Ureter (tissue), 1 donor: ENCODE results near the gene NYNRIN. TPM values are rescaled to one million over a fixed set of nuclear protein-coding genes. Genes with fewer than 3 reads are reported as not detected.
A peak's percentile ranks its signal among the peaks of the same experiment; 100 is the strongest.

Experiments used
- DNase-seq: peaks from one replicate; pipeline ENCODE4 v3.0.0-alpha.2; 2020; ENCODE audit warnings: low spot score
- total RNA-seq: library from RNA; stranded (reverse); gene quantifications from one replicate; pipeline ENCODE4 v1.2.4, GENCODE V29; 2023
- donor health status: DM: yes; HTN: yes; CAD: no.

The NYNRIN gene
- total RNA-seq, 1 donor from 2014 or later = 32.7 TPM

DNA sequence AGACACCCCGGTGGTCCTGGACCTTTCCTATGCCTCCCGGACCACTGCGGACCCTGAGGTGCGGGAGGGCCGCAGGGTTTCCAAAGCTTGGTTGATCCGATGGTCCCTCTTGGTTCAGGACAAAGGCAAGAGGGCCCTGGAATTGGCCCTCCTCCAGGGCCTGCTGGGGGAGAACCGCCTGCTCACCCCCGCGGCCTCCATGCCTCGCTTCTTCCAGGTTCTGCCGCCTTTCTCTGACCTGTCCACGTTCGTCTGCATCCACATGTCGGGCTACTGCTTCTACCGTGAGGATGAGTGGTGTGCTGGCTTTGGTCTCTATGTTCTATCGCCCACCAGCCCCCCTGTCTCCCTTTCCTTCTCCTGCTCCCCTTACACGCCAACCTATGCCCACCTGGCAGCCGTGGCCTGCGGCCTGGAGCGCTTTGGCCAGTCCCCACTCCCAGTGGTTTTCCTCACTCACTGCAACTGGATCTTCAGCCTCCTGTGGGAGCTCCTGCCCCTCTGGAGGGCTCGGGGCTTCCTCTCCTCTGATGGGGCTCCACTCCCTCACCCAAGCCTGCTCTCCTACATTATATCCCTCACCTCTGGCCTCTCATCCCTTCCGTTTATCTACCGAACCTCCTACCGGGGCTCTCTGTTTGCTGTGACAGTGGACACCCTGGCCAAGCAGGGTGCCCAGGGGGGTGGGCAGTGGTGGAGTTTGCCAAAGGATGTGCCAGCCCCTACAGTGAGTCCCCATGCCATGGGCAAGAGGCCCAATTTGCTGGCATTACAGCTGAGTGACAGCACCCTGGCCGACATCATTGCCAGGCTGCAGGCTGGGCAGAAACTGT, 16.8 kb downstream of the NYNRIN start:
- DNase-seq = no peak

- DNase-seq = no peak
Measured at GRCh38 chr14:24416254-24416931, 17.6 kb downstream of the NYNRIN start.

DNA sequence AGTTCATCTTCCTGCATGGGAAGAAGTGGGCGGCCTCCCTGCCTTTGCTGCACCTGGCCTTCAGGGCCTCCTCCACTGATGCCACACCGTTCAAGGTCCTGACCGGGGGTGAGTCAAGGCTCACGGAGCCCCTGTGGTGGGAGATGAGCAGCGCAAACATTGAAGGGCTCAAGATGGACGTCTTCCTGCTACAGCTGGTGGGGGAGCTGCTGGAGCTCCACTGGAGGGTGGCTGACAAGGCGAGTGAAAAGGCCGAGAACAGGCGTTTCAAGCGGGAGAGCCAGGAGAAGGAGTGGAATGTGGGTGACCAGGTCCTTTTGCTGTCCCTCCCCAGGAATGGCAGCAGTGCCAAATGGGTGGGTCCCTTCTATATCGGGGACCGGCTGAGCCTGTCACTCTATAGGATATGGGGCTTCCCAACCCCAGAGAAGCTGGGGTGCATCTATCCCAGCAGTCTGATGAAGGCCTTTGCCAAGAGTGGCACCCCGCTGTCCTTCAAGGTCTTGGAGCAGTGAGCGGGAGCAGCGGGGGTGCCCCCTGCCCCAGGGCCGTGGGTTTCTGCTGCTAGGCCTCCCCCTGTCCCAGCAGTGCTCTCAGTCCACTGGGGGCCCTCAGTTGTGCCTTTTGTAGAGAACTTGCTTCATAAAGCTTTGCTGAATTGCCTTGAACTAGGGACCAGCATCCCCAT, 18.3 kb downstream of the NYNRIN start:
- no peak for DNase-seq

DNA sequence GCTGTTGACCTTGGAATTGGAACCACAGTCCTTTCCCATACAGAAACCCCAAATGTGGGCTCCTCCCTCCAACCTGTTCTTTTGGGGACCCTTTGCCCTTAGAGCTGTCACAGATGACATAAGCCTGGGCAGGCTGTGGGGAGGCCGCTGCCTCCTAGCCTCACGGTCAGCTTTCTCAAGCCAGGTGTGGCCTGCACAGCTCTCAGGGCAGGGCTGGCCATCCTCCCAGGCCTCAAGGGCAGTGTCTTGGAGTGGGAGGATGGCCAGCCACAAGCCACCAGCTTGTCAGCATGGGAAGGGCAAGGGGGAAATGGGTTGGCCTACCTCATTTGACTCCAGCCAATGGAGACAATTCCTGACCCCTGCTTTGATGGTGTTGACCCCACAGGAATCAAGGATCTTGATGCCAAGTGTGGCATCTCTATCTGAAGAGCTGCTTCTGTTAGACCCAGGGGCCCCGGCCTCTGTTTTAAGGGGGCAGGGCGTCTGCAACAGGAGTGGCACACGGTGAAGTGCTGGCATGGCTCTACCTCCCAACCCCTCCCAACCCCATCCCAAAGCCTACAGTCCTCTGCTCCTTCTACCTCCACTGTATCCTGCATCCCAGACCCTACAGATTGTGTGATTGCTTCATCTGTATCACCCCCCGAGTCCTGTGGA, 19.2 kb downstream of the NYNRIN start:
- no peak for DNase-seq

DNA sequence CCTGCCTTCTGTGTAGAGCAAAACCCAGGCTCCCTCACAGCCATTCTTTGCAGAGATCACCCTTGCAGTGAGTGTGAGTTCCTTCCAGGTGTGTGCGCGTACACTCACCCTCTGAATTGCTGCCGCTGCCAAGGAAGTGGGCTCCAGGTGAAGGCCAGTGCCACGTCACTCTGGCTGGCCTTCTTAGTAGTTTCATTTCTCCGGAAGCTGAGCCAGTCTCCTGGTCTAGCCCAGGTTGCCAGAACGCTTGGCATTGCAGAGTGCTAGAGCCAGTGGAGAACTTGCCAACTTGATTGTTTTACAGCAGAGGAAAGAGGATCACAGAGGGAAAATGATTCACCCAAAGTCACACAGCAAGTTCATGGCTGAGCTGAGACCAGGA, 19.7 kb downstream of the NYNRIN start:
- no peak for DNase-seq

GRCh38 chr14:24422261-24422660, 23.5 kb downstream of the NYNRIN start:
- DNase-seq = no peak

DNA sequence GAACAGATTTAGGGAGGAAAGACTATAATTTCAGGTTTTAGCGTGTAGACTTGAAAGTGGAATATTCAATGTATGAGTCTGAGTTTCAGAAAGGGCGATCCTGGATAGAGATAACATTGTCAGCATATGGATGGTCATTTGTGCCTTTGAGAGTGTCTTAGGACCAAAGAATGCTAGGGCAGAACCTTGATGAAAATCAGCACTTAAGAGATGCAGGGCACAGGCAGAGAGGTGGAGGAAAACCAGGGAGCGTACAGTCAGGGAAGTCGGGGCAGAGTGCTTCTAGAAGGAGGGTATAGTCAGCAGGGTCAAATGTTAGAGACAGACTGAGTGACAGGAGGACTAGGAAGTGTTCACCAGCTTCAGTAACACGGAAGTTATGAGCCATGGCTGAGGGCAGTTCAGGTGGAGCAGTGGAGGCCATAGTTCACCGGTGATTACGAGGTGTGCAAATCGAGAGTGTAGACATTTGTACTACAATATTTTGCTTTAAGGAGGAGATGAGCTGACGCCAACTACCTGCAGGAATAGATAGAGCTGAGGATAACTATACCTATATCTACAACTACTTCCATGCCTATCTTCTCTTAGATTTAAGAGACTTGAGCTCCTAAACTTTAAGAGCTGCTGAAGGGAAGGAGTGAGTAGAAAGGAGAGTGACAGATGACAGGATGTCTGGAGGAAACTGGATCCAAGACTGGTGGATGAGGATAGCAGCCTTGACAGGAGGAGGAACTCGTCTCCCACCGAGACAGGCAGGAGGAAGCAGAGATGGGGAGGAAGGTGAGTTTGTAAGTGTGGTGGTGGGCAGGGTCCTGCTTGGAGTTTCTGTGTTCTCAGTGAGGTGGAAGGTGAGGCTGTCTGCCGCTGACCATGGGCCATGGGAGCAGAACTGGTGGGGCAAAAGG, 24.1 kb downstream of the NYNRIN start:
- DNase-seq = peak; percentile 41

DNA sequence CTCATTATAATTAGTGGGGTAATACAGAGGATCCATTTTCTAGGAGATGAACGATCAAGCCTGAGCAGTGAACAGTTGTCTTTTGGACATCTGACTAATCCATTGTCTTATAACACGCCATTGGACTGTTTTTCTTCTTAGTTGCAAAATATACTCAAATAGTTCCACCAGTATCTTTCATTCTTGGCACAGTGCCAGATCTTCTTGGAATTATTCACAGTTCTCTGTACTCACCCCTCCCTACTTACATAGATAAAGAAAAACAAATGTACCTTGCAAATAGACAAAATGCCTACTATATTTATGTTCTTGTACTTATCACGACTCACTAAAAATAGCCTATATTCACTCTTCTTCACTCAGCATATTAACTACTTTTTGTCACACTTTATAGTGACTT, 26.9 kb downstream of the NYNRIN start:
- no peak for DNase-seq

GRCh38 chr14:24426150-24426911, 27.5 kb downstream of the NYNRIN start:
- no peak for DNase-seq

DNA sequence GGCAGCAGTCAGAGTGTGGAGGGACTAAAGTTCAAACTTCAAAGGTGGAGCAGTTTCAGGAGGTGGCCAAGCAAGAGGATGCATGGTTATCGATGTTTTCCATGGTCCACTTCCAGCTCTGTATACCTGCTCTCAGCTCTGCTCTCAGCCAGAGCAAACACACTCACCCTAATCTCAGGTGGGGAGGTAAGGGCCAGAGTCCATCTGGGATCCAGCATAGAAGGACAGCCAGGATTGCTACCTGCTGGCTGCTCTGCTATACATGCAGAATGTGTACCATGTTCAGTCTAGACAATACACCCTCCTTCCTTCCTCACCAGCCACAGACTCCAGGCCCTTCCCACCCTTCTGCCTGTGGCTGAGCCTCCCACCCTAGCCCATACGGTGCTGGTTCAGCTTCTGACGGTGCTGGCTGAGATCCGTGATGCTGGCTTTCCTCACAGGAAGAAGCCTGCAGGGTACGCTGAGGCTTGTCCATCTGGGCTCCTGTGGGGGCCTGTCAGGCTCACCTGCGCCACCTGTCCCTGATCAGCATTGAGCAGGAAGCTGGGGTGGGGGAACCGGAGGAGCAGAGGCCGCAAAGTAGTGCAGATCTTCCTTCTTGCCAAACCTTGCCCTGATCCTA, 28.2 kb downstream of the NYNRIN start:
- DNase-seq = no peak

GRCh38 chr14:24427537-24428508, 29.0 kb downstream of the NYNRIN start:
- DNase-seq = no peak

DNA sequence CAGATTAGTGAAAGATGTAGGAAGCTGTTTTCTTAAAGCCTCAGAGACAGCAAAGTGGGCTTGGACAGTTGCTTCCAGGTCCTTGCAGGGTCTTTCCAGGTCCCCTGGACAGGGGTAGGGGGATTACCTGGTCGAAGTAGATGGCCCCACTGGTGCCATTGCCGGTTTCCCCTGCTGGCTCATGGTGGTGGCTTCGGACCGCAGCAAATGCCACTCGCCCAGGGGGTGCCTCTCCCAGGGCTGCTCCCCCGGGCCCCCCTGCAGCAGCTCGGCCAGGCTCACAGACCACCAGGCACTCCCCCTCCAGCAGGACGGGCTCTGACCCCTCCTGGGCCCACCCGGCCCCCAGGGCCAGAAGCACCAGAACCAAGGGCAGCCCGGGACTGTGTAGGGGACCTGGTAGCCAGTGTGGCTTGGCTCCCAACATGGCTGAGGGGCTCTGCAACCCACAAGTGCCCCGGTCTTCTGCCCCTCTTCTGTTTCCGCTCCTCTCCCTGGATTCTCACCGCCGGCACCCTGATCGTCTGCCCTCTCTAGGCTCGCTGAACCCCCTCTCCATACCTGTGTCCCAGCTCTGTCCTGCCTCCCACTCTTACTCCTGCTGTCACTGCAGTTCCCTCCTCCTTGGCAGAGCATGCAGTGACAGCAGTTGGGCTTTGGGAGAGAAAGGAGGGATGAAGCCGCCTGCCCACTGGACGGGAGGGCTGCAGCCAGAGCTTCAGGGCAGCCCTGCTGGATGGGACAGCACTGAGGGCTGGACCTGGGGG, 30.0 kb downstream of the NYNRIN start:
- no peak for DNase-seq

- peak; percentile 93 for DNase-seq
Measured at GRCh38 chr14:24429395-24430142, 30.8 kb downstream of the NYNRIN start, which contains the start of the genes CBLN3 and KHNYN. CBLN3 (minus strand) TSS chr14:24429668; CDS start chr14:24429054, 614 bp downstream. KHNYN (plus strand) TSS chr14:24429954; CDS start chr14:24430731, 777 bp downstream.

- DNase-seq = no peak
Measured at GRCh38 chr14:24430143-24430681, 31.4 kb downstream of the NYNRIN start.

GRCh38 chr14:24430682-24431568, 32.1 kb downstream of the NYNRIN start:
- no peak for DNase-seq
